WI38 (cell line): ENCODE results near the gene ERG.

Experiments used
- H3K4me3 ChIP-seq: 2 replicates; pipeline ENCODE4 v1.5.1; 2011; ENCODE audit warnings: low read depth, mild to moderate bottlenecking, control low read depth, low read length
- TF ChIP-seq, protein P1 (sequence below): IDR thresholded peaks from 2 replicates; pipeline ENCODE4 v1.5.1; 2012; ENCODE audit warnings: low read depth, mild to moderate bottlenecking, control low read depth, low read length

ERG gene

DNA sequence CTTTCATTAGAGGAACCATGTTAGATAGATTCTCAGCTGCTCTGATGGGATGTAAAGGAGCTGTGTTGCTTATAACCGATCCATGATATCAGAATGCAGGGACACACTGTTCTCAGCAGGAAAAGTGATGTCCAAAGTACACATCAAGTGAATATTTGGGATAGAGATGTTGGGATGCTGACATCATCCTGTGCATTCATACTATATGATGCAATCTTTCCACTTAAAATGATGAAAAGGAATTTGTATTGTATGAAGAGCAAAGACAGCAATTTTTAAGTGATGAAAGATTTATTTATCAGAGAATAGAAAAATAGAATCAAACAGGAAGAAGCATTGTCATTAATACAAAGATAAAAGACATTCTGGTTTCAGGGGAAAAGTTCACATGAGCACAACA is 110.1 kb downstream of the ERG start:
- TF ChIP-seq, protein P1, sequence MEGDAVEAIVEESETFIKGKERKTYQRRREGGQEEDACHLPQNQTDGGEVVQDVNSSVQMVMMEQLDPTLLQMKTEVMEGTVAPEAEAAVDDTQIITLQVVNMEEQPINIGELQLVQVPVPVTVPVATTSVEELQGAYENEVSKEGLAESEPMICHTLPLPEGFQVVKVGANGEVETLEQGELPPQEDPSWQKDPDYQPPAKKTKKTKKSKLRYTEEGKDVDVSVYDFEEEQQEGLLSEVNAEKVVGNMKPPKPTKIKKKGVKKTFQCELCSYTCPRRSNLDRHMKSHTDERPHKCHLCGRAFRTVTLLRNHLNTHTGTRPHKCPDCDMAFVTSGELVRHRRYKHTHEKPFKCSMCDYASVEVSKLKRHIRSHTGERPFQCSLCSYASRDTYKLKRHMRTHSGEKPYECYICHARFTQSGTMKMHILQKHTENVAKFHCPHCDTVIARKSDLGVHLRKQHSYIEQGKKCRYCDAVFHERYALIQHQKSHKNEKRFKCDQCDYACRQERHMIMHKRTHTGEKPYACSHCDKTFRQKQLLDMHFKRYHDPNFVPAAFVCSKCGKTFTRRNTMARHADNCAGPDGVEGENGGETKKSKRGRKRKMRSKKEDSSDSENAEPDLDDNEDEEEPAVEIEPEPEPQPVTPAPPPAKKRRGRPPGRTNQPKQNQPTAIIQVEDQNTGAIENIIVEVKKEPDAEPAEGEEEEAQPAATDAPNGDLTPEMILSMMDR, result no peak
- H3K4me3 ChIP-seq, result no peak overlapping the region

DNA sequence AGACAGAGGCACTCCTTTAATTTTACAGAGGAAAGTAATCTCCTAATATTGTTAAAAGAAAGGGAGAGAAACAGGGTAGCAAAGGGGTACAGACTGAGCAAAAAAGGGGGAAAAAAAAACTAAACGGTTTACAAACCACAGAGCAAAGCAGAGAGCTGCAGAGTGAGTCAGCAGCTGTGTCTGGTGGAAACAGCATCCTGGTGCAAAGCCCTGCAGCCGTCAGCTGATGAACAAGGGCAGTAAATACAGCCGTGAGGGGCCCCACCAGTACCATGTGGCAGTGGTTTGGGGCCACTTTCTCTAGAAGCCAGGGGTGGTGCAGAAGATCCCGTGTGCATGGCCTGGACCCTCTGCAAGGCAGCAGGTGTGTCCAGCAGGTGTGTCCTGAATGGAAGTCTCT is 111.3 kb downstream of the ERG start:
- no peak overlapping the region for H3K4me3 ChIP-seq
- TF ChIP-seq, protein P1, result no peak

DNA sequence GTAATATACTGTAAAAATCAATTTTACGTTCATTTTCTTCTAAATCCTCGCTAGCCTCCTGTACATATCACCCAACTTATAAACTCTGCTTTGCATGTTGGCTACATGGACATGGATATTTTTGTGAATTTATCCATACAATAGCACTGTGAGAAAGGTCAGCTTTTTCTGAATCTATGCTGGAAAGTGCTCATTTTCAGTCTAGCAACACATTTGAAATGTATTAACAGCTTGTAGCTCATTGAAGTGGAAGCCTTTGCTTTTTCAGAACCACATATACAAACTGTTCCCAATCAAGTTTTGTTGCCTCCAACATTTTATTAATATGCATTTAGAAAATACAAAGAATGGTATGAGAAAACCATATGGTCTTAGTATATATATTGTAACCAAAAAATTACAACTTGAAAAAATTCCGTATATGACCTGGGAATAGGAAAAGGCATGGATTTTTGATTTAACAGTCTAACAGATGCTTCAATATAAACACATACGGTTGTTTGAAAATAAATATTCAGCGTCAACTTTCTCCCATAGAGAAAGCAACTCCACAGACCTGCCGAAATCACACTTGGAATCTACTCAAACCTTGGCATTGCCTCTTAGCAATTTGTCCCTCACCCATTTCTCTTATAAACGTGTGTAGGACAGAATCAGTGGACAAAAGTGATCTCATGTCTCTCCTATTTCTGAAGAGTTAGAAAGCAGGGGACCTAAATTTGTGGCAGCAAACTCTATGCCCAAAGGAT is 112.7 kb downstream of the ERG start:
- H3K4me3 ChIP-seq, result no peak overlapping the region
- TF ChIP-seq, protein P1, result no peak

DNA sequence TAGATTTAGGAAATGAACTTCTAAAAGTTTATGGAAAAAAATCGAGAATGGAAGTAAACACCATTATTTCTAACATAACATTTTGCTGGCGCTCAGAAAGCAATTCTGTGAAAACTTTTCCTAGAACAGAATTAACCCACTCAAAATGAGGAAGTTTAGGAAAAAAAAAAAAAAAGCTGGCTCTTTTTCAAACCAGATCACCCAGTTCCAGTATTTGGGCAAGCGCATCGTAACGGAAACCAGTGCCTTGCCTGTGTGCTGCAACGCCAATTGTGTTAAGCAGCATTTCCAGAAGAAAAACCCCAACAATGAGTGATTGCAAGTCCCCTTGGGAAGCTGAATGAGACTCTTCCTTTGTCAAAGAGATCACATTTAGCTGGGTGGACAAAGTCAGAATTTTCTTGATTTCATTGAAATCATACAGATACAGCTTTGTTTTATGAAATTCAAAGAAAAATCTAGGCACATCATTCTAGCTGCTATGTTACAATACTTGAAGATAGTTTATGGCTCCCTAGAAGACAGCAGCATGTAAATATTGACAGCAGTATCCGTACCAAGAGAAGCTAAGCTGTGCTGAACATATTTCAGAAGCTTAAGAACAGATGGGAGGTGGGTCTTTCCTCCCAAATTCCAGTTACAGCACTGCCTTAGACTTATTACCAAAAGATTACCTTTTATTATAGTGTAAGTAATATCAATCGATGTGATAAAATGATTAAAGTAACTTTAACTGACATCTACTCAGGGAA is 113.4 kb downstream of the ERG start:
- TF ChIP-seq, protein P1, result no peak
- no peak overlapping the region for H3K4me3 ChIP-seq

DNA sequence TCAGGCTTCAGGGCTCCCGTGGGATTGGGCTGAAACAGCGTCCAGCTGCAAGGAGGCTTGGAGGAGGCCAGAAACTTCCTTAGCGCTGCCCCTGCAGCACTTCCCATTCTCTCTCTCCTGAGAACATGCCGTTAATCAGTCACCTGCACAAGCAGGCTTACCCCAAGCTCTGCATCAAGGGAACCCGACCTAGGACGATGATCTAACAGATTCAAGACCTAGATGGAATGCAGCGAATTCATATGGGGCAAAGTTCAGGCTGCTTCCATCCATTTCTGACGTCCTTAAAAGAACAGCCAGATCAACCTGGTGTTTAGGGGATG is 114.1 kb downstream of the ERG start:
- H3K4me3 ChIP-seq, result no peak overlapping the region
- TF ChIP-seq, protein P1, result no peak

DNA sequence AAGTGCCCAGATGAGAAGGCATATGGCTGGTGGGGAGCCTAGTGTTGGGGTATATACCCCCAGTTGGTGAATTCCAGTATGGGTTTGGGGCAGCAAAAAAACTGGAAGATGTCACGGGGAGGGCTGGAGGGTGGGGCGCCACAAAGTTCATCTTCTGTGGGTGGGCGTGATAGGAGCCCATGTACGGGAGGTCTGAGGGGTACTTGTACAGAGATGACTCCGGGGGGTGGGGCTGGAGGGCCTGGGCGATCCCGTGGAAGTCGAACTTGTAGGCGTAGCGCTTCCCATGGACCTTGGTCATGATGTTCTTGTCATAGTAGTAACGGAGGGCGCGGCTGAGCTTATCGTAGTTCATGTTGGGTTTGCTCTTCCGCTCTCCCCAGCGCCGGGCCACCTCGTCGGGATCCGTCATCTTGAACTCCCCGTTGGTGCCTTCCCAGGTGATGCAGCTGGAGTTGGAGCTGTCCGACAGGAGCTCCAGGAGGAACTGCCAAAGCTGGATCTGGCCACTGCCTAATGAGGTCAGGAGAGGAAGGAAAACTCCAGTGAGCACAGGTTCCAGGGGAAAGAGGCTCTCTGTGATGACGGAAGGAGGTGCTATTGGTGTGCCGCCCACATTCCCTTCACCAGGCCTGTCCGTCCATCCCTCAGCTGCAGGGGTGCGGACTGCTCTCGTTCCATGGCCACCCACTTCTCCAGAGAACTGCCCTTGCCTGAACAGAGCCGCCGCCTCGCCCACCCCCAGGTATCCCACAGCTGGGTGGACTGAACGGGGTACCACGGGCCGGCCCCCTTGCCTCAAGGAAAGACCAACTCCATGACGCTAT is 114.7 kb downstream of the ERG start:
- no peak overlapping the region for H3K4me3 ChIP-seq
- TF ChIP-seq, protein P1, result no peak
